Measurements from ENCODE around the gene SUN3. TPM values are rescaled to one million over a fixed set of nuclear protein-coding genes. Genes with fewer than 3 reads are reported as not detected.
"Not testable (repeated sequence)": the region's sequence is repeated elsewhere in the genome, so short reads cannot be mapped to it uniquely, and the experiment has no call there.

Gene SUN3
- total and polyA plus RNA-seq, 9 of the 15 experiments (the other 6 are each of a cell fraction or from before 2014, with no cell fraction given) = 0.04 to 0.06 TPM; not detected in 7

- H2AFZ ChIP-seq (ENCODE audit: low read depth, low read length) = no peak overlapping the region
- H3K27ac ChIP-seq (ENCODE audit: extremely low read depth, low read depth, low read length) = no peak overlapping the region
- ChIA-PET CTCF (ENCODE audit: low intra/inter-chr PET ratio) (no interaction called here), POLR2A (no interaction called here)
- H3K9me3 ChIP-seq (replicated peaks; ENCODE audit: control insufficient read depth, insufficient read depth, low read depth, low read length) = no peaks in the 10 kb centered on the region
- no peak for TF ChIP-seq ZKSCAN3 (CRISPR knock-in tag; IDR thresholded peaks at IDR 0.05)
- no peak for TF ChIP-seq ZNF274 (IDR thresholded peaks at IDR 0.05; ENCODE audit: borderline replicate concordance, low read depth, low read length)
- TF ChIP-seq MAZ (CRISPR knock-in tag; conservative IDR thresholded peaks at IDR 0.05 in 1 of 2, IDR thresholded peaks at IDR 0.05 in 1 of 2) = no peak
- TF ChIP-seq PRPF4 (IDR thresholded peaks at IDR 0.05; ENCODE audit: insufficient read depth, low read depth, low read length, poor library complexity, severe bottlenecking) = no peak
- TF ChIP-seq ZNF212 (CRISPR knock-in tag; IDR thresholded peaks at IDR 0.05) = no peak
- no TSS peak for BruUV-seq (replicated peaks)
- DNase-seq (ENCODE audit: extremely low read depth in 1 of 4, low spot score in 3 of 4) (no peak), FAIRE-seq (no peak), ATAC-seq (no peak)
- peaks cover 6 to 13% of the 10 kb centered on the region in 2 experiments; a peak in 3 of 5 replicates for H3K27me3 ChIP-seq (ENCODE audit: control insufficient read depth in 2 of 2, insufficient read depth in 2 of 2, low read length in 2 of 2)
- no peaks in the 10 kb centered on the region; the same call in 1 of the 2 replicates for H4K20me1 ChIP-seq (replicated peaks; ENCODE audit: control insufficient read depth, insufficient read depth, low read length)
- no peak overlapping the region for H3K9ac ChIP-seq (ENCODE audit: insufficient read depth in 1 of 2, low read depth in 2 of 2, low read length in 2 of 2)
- H3K9me1 ChIP-seq (ENCODE audit: control insufficient read depth, insufficient read depth, low read length) = no peaks in the 10 kb centered on the region
- WGBS (ENCODE audit: insufficient coverage, low coverage, missing lambda C conversion rate) = 0% methylated on average over 2 of the region's 2 CpGs
- in situ Hi-C loops (cut with MboI) = no loop called here
- no peaks in the 10 kb centered on the region for H3K36me3 ChIP-seq (ENCODE audit: control insufficient read depth, insufficient read depth, low read length)
- no peaks in the 10 kb centered on the region for H3K79me2 ChIP-seq (ENCODE audit: control insufficient read depth, insufficient read depth, low read length)
- no peak overlapping the region for H3K4me2 ChIP-seq (ENCODE audit: insufficient read depth, low read length)
- intact Hi-C loops (cut with micrococcal nuclease) = no loop called here
- no peaks in the 10 kb centered on the region for H3K4me1 ChIP-seq (replicated peaks in 1 of 2; ENCODE audit: control insufficient read depth in 2 of 2, insufficient read depth in 2 of 2, low read length in 2 of 2)
- no peak overlapping the region for H3K4me3 ChIP-seq
Measured at GRCh38 chr7:48004032-48004431, 24.9 kb downstream of the SUN3 start.

GRCh38 chr7:48000164-48000563 lies 28.7 kb downstream of the SUN3 start:
- intact Hi-C loops (cut with micrococcal nuclease); DNase-seq (ENCODE audit: extremely low read depth in 1 of 4, low spot score in 3 of 4); H4K20me1 ChIP-seq (replicated peaks; ENCODE audit: control insufficient read depth, insufficient read depth, low read length); H3K27me3 ChIP-seq (ENCODE audit: control insufficient read depth in 2 of 2, insufficient read depth in 2 of 2, low read length in 2 of 2); H3K79me2 ChIP-seq (ENCODE audit: control insufficient read depth, insufficient read depth, low read length); H3K9ac ChIP-seq (ENCODE audit: insufficient read depth in 1 of 2, low read depth in 2 of 2, low read length in 2 of 2); POLR2A ChIA-PET; FAIRE-seq; H2AFZ ChIP-seq (ENCODE audit: low read depth, low read length); H3K9me1 ChIP-seq (ENCODE audit: control insufficient read depth, insufficient read depth, low read length); CTCF ChIA-PET (ENCODE audit: low intra/inter-chr PET ratio); ATAC-seq; H3K36me3 ChIP-seq (ENCODE audit: control insufficient read depth, insufficient read depth, low read length); H3K4me1 ChIP-seq (replicated peaks in 1 of 2; ENCODE audit: control insufficient read depth in 2 of 2, insufficient read depth in 2 of 2, low read length in 2 of 2); in situ Hi-C loops (cut with MboI); H3K4me2 ChIP-seq (ENCODE audit: insufficient read depth, low read length); H3K9me3 ChIP-seq (replicated peaks; ENCODE audit: control insufficient read depth, insufficient read depth, low read depth, low read length); H3K27ac ChIP-seq (ENCODE audit: extremely low read depth, low read depth, low read length); BruUV-seq (replicated peaks); H3K4me3 ChIP-seq: not testable (repeated sequence)
- 15% methylated on average over 13 of the region's 13 CpGs for WGBS (ENCODE audit: insufficient coverage, low coverage, missing lambda C conversion rate)
- TF ChIP-seq MEF2D (tag; conservative IDR thresholded peaks at IDR 0.05; ENCODE audit: low read depth) (peak; percentile 75; the same call in 1 of the 2 replicates), FOSL1 (tag; conservative IDR thresholded peaks at IDR 0.05) (0 out of 2 replicates have a peak, but pooled peaks have one; percentile 20)
